Measurements from ENCODE around the gene GPR107.

DNA sequence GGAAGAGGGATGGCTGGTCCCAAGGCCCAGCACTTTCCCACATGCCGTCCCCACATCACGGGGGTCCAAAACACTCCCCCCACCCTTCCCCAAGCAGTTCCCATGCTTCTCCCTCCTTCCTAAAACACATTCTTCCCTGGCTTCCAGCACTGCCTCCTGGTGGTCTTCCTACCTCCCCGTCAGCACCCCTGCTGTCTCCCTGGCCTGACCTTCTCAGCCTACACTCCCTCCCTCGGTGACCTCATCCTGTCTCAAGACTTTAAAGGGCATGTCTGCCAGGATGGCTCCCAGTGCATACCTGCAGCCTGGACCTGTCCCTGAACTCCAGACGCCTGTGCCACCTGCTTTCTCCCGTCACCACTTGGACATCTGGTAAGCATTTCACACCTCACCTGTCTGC lies 114.2 kb downstream of the GPR107 start:
- peak; percentile 7; the same call in 1 of the 2 replicates for TF ChIP-seq RAD21 (IDR thresholded peaks at IDR 0.05; ENCODE audit: low read depth)
- no peak for TF ChIP-seq CREB1 (IDR thresholded peaks at IDR 0.05; ENCODE audit: low read depth)
- TF ChIP-seq EGR1 (IDR thresholded peaks at IDR 0.05), result no peak
- no peak for TF ChIP-seq TEAD4 (IDR thresholded peaks at IDR 0.05)
- no peak for TF ChIP-seq TCF12 (IDR thresholded peaks at IDR 0.05; ENCODE audit: low read depth)
- no peak for TF ChIP-seq EP300 (IDR thresholded peaks at IDR 0.05; ENCODE audit: borderline replicate concordance)
- TF ChIP-seq ZBTB7A (IDR thresholded peaks at IDR 0.05; ENCODE audit: low read depth), result no peak
